Measurements from ENCODE around the gene ANKDD1B.

- TF ChIP-seq CTCF (IDR thresholded peaks at IDR 0.05) (no peak), POLR2A (IDR thresholded peaks at IDR 0.05) (no peak)
Measured at GRCh38 chr5:75668977-75669689, 57.9 kb downstream of the ANKDD1B start.
